Measurements from ENCODE around the gene SERPINB2.
"Not testable (repeated sequence)": the region's sequence is repeated elsewhere in the genome, so short reads cannot be mapped to it uniquely, and the experiment has no call there.

Gene SERPINB2

DNA sequence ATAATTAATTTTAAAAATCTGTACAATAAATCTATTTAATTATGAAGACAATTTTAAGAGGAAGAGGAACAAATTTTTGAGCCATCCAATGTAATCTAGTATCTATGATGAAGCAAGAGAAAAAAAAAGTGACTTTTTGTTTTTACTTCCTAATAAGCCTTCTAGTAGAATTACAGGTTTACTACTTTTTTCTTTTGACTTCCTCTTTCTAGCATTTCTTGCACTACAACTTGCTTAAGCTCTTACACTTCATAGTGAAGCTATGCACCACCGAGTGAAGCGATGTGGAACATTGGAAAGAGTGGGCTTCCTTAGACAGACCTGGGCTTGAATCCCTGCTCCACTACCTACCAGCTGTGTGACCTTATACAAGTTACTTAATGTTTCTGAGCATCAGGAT lies 2.1 kb downstream of the SERPINB2 start:
- no peak for DNase-seq (ENCODE audit: low read depth, low spot score)

DNA sequence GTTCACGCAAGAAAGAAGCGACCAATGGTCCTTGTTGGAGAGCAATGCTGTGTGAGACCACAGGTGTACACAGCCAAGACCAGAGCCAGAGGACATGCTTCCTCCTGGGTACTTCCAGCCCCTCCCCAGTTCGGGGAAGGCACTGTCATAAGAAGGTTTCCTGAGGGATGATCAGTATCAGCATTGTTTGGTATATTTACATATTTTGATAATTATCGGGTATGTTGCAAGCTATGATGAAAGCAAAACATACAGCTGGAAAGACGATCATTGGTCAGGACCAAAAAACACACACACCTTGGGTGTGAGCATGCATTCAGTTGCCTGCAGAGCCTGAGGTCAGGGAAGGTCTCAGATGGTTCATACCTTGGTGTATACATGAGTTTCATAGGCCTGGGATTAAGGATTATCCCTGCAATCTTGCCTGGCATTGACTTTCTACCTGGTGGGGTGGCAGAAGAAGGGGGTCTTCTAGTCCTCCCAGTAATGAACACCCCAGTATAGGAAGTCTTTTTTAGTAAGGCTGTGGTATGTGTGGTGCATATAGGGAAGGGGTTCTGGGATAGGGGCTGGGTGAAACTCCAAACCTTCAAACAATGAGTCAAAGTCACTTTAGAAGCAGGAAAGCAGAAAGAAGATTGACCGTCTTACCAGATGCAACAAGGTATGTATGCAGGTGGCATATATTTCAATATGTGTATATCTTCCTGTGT lies 2.9 kb downstream of the SERPINB2 start:
- DNase-seq (ENCODE audit: low read depth, low spot score), result no peak

DNA sequence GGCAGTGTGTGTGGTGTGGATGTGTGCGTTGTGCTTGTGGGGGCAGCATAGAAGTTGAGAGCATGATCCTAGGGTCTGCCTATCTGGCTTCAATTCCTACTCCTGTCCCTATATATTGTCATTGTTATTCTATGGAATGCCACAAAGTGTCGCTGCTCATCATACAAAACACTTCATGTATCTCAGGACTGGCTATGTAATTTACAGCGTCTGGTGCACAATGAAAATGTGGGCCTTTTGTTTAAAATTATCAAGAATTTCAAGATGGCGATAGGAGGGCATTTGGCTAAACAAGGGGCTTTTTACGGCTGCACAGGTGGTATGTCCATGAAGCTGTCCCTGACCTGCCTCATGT lies 3.4 kb downstream of the SERPINB2 start:
- no peak for DNase-seq (ENCODE audit: low read depth, low spot score)

DNA sequence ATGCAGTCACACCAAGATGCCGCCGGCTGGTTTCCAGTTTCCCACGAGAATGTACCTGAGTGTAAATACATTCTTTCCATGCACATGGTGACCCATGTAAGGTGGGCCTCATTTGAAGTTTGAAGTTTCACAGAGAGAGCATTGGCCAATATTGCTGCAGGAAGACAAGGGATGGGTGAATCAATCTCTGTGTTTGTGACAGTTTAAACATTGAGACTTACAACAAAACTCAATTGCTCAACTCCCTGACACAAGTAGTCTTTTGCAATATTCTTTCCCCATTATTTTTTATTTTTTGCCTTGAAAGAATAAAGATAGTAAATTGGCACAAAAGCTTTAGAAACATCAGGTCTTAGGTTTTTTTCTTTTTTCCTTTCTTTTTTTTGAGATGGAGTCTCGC lies 5.1 kb downstream of the SERPINB2 start:
- no peak for DNase-seq (ENCODE audit: low read depth, low spot score)

GRCh38 chr18:63894106-63894772 lies 6.7 kb downstream of the SERPINB2 start:
- no peak for DNase-seq (ENCODE audit: low read depth, low spot score)

- DNase-seq (ENCODE audit: low read depth, low spot score), result no peak
Measured at GRCh38 chr18:63895190-63895589, 7.7 kb downstream of the SERPINB2 start.

GRCh38 chr18:63897072-63897471 lies 9.6 kb downstream of the SERPINB2 start:
- DNase-seq (ENCODE audit: low read depth, low spot score), result no peak

GRCh38 chr18:63899206-63899605 lies 11.7 kb downstream of the SERPINB2 start:
- no peak for DNase-seq (ENCODE audit: low read depth, low spot score)

- DNase-seq (ENCODE audit: low read depth, low spot score), result no peak
Measured at GRCh38 chr18:63903851-63904570, 16.5 kb downstream of the SERPINB2 start.

DNA sequence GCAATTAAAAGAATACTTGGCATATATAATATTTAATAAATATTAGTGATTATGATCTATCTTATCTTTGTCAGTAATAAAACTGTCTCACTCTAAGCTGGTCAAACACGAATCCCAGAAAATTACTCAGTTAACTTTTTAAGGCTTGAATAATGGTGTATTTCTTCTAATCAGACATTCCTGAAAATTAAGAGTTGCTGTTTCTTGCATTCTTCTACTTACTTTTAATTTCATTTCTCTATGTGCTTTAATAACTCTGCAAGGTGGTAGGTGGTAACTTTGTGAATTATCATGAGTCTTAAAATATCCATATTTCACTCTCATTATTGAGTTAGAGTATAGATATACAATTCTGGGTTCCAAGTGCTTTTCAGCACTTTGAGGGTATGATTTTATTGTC lies 17.2 kb downstream of the SERPINB2 start:
- DNase-seq (ENCODE audit: low read depth, low spot score), result no peak

DNA sequence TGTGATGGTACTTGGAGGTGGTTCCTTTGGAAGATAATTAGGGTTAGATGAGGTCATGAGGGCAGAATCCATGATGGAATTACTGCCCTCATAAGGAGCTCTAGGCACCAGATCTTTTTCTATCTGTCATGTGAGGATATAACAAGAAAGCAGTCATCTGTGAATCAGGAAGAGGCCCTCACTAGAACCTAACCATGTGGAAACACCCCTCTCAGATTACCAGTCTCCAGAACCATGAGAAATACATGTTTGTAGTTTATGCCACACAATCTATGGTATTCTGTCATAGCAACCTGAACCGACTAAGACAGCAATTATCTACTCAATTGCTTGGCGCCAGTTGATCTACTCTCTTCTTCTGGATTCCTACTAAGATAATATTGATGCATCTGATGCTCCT lies 17.9 kb downstream of the SERPINB2 start:
- DNase-seq (ENCODE audit: low read depth, low spot score), result no peak

DNA sequence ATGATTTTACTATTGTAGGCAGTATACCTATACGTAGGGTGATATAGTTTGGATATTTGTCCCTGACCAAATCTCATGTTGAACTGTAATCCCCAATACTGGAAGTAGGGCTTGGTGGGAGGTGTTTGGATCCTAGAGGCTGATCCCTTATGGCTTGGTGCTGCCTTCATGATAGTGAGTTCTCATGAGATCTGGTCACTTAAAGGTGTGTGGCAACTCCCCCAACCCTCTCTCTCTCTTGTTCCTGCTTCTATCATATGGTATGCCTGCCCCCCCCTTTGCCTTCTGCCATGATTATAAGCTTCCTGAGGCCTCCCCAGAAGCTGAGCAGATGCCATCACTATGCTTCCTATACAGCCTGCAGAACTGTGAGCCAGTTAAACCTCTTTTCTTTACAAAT lies 18.6 kb downstream of the SERPINB2 start:
- no peak for DNase-seq (ENCODE audit: low read depth, low spot score)

DNA sequence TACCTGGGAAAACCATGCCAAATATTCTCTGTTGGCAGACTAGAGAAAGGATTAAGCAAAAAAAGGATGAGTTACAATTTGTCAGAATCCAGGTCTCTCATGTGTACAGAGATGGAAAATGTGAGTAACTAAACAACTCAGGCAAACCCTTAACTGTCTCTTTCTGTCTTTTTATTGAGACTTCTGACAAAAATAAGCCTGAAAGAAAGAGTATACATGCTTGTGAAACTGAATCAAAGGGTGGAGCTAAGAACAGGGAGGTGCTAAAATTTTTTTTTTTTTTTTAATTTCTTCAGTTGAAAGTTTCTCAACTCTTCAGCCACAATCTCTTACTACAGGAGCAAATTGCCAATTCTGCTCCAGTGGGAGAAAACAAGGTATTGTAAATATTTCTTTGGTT lies 20.2 kb downstream of the SERPINB2 start, which contains the start of gene SERPINB10:
Gene SERPINB10 (plus strand): TSS at position 295 of the 400 bp plus-strand sequence. CDS start 7,553 bp downstream, outside the sequence.
- no peak for DNase-seq (ENCODE audit: low read depth, low spot score)

GRCh38 chr18:63908858-63909257 lies 21.4 kb downstream of the SERPINB2 start:
- DNase-seq (ENCODE audit: low read depth, low spot score), result no peak

DNA sequence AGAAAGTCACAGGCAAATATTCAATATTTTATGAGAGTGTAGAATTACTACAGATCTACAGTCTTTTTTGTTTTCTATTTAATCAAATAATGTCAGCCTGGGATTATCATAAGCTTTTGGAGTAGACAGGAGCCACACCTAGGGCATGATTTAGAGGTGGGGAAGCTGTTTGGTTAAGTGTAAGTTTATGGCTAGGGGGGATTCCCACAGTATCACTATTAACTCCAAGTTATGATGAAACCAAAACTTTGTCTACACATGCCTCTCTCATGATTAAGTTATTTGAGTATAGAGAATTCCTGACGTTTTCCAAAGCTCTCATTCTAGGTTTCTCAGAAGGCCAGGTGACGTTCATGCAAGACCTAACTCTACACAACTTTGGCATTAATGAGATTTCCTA lies 22.4 kb downstream of the SERPINB2 start:
- DNase-seq (ENCODE audit: low read depth, low spot score), result no peak

GRCh38 chr18:63917817-63918216 lies 30.3 kb downstream of the SERPINB2 start:
- no peak for DNase-seq (ENCODE audit: low read depth, low spot score)

GRCh38 chr18:63922049-63922448 lies 34.5 kb downstream of the SERPINB2 start:
- DNase-seq (ENCODE audit: low read depth, low spot score), result no peak

GRCh38 chr18:63924551-63924950 lies 37.0 kb downstream of the SERPINB2 start:
- DNase-seq (ENCODE audit: low read depth, low spot score), result no peak

- no peak for DNase-seq (ENCODE audit: low read depth, low spot score)
Measured at GRCh38 chr18:63928331-63928730, 40.8 kb downstream of the SERPINB2 start.

DNA sequence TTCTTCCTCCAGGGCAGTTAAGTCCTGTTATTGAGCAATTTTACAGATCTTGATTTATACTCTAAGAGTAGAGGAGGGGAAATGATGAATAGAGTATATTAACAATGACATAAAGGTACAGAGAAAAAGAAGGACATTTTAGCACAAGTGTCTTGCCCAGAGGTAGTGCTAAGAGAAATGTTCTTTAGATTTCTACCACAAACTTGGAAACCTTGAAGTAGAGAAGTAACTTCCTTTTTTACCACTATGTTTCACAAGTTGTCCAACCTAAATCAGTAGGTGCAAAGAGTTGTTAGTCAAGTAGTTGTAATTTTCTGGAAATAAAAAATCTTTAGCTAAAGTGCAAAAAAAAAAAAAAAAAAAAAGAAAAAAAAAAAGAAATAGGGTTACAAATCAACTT lies 41.9 kb downstream of the SERPINB2 start:
- DNase-seq (ENCODE audit: low read depth, low spot score), result not testable (repeated sequence)

GRCh38 chr18:63930773-63931354 lies 43.4 kb downstream of the SERPINB2 start:
- DNase-seq (ENCODE audit: low read depth, low spot score), result no peak

DNA sequence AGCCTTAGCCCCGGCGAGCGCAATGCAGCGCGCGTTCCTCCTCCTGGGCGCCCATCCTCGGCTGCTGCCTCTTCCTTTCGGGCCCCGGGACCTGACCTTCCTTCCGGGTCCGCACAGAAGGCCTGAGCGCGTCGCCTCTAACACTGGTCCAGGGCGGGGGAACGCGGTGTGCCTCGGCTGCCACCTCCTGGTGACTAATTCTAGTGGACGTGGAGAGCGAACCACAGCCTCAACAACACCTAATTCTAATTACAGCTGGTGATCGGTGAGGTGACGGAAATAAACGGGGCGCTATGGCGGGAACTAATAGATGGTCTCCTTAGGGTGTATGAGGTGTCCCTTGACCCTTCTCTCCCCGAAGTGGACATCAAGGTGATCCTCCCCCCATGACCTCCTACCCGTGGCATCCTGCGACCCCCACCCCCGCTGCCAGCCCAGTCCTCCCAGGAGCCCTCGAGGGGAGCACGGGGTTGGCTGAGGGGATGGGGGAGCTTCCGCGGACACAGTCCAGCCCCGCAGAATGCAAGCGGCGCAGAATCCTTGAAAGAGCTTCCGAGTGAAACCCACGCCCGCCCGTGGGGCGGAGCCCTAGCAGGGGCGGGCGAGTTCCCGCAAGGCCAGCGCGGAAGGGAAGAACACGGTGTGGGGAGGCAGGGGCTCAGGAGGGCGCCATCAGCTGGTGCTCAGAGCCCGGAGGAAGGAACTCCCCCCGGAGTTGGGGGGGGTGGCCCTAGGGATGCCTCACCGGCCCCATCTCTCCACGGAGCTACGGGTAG lies 48.8 kb downstream of the SERPINB2 start:
- no peak for DNase-seq (ENCODE audit: low read depth, low spot score)

Measured in smooth muscle cell of the brain vasculature (primary cell).